ENCODE data around the gene MRFAP1L1.

The MRFAP1L1 gene

DNA sequence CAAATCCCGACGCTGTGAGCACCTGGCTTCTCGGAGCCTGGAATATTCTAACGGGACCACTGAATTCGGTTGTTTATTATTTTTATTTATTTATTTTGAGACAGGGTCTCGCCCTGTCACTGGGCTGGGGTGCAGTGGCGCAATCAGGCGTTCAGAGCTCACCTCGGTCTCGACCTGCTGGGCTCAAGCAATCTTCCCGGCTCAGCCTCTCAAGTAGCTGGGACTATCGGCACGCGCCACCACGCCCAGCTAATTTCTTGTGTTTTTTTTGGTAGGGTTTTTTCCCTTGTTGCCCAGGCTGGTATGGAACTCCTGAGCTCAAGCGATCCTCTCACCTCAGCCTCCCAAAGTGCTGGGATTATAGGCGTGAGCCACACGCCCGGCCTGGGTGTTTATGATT is 37.5 kb downstream of the MRFAP1L1 start:
- no peak overlapping the region for H3K27ac ChIP-seq (replicated peaks)
- DNase-seq (ENCODE audit: low read depth in 1 of 2, low spot score in 1 of 2): no peak
- TF ChIP-seq GABPA (IDR thresholded peaks at IDR 0.05; ENCODE audit: low read depth) (no peak), POLR2AphosphoS5 (IDR thresholded peaks at IDR 0.05; ENCODE audit: low read depth) (no peak), SPI1 (IDR thresholded peaks at IDR 0.05; ENCODE audit: borderline replicate concordance, low read depth) (no peak)
- TF ChIP-seq, protein P1, sequence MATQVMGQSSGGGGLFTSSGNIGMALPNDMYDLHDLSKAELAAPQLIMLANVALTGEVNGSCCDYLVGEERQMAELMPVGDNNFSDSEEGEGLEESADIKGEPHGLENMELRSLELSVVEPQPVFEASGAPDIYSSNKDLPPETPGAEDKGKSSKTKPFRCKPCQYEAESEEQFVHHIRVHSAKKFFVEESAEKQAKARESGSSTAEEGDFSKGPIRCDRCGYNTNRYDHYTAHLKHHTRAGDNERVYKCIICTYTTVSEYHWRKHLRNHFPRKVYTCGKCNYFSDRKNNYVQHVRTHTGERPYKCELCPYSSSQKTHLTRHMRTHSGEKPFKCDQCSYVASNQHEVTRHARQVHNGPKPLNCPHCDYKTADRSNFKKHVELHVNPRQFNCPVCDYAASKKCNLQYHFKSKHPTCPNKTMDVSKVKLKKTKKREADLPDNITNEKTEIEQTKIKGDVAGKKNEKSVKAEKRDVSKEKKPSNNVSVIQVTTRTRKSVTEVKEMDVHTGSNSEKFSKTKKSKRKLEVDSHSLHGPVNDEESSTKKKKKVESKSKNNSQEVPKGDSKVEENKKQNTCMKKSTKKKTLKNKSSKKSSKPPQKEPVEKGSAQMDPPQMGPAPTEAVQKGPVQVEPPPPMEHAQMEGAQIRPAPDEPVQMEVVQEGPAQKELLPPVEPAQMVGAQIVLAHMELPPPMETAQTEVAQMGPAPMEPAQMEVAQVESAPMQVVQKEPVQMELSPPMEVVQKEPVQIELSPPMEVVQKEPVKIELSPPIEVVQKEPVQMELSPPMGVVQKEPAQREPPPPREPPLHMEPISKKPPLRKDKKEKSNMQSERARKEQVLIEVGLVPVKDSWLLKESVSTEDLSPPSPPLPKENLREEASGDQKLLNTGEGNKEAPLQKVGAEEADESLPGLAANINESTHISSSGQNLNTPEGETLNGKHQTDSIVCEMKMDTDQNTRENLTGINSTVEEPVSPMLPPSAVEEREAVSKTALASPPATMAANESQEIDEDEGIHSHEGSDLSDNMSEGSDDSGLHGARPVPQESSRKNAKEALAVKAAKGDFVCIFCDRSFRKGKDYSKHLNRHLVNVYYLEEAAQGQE (IDR thresholded peaks at IDR 0.05; ENCODE audit: insufficient replicate concordance, low read depth): no peak
- TF ChIP-seq, protein P2, sequence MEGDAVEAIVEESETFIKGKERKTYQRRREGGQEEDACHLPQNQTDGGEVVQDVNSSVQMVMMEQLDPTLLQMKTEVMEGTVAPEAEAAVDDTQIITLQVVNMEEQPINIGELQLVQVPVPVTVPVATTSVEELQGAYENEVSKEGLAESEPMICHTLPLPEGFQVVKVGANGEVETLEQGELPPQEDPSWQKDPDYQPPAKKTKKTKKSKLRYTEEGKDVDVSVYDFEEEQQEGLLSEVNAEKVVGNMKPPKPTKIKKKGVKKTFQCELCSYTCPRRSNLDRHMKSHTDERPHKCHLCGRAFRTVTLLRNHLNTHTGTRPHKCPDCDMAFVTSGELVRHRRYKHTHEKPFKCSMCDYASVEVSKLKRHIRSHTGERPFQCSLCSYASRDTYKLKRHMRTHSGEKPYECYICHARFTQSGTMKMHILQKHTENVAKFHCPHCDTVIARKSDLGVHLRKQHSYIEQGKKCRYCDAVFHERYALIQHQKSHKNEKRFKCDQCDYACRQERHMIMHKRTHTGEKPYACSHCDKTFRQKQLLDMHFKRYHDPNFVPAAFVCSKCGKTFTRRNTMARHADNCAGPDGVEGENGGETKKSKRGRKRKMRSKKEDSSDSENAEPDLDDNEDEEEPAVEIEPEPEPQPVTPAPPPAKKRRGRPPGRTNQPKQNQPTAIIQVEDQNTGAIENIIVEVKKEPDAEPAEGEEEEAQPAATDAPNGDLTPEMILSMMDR (IDR thresholded peaks at IDR 0.05; ENCODE audit: insufficient read depth, low read length): no peak
- H3K4me3 ChIP-seq (replicated peaks; ENCODE audit: insufficient read depth, low read length): no peak overlapping the region
- no peaks in the 10 kb centered on the region for H3K27me3 ChIP-seq (ENCODE audit: insufficient read depth, poor library complexity, severe bottlenecking)

DNA sequence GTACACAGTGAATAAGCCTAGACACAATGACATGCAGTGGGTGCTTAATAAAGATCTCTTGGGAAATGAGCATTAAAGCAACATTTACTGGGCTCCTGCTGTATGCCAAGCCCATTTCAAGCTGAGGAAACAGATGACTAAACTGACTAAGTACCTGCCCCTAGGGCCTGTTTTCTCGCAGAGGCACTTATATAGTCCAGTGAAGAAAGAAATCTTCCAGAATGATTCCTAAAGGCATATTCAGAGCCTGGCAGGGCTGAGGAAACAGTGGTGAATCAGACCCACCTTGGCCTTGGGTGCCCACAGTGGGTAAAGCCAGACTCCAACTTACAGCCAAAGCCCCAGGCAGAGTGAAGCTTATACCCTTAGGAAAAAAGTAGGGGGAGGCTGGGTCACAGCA is 38.0 kb downstream of the MRFAP1L1 start:
- TF ChIP-seq, protein P2 (IDR thresholded peaks at IDR 0.05; ENCODE audit: insufficient read depth, low read length): no peak
- TF ChIP-seq SPI1 (IDR thresholded peaks at IDR 0.05; ENCODE audit: borderline replicate concordance, low read depth) (no peak), GABPA (IDR thresholded peaks at IDR 0.05; ENCODE audit: low read depth) (no peak), POLR2AphosphoS5 (IDR thresholded peaks at IDR 0.05; ENCODE audit: low read depth) (no peak)
- TF ChIP-seq, protein P1 (IDR thresholded peaks at IDR 0.05; ENCODE audit: insufficient replicate concordance, low read depth): no peak
- DNase-seq (ENCODE audit: low read depth in 1 of 2, low spot score in 1 of 2): no peak

DNA sequence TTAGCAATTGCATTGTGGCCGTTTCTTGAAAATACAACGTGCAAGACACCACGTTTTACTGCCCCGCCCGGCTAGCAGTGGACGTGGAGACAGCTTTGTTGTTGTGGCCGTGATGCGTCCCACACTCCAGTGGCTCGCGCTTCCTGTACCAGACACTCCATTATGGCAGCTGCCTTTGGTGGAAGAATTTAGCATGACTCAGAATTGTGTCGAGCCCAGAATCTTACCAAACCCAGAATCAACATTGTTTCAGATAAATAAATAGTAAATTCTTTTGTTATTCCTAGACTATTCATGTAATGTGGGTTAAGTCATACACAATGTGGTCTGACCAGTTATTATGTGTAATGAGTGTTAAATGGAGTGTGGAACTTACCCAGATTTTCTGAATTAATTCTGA is 41.3 kb downstream of the MRFAP1L1 start:
- Histone ChIP-seq H3K27ac (replicated peaks) (no peak overlapping the region), H3K4me3 (replicated peaks; ENCODE audit: insufficient read depth, low read length) (no peak overlapping the region), H3K27me3 (ENCODE audit: insufficient read depth, poor library complexity, severe bottlenecking) (no peaks in the 10 kb centered on the region)
- TF ChIP-seq, protein P2 (IDR thresholded peaks at IDR 0.05; ENCODE audit: insufficient read depth, low read length): no peak
- TF ChIP-seq POLR2AphosphoS5 (IDR thresholded peaks at IDR 0.05; ENCODE audit: low read depth) (no peak), GABPA (IDR thresholded peaks at IDR 0.05; ENCODE audit: low read depth) (no peak), SPI1 (IDR thresholded peaks at IDR 0.05; ENCODE audit: borderline replicate concordance, low read depth) (no peak)
- TF ChIP-seq, protein P1 (IDR thresholded peaks at IDR 0.05; ENCODE audit: insufficient replicate concordance, low read depth): no peak
- no peak for DNase-seq (ENCODE audit: low read depth in 1 of 2, low spot score in 1 of 2)

More for the DNA sequence above, 38.0 kb downstream of the MRFAP1L1 start:
- H3K4me3 ChIP-seq (replicated peaks; ENCODE audit: insufficient read depth, low read length): no peak overlapping the region
- H3K27me3 ChIP-seq (ENCODE audit: insufficient read depth, poor library complexity, severe bottlenecking): no peaks in the 10 kb centered on the region
- no peak overlapping the region for H3K27ac ChIP-seq (replicated peaks)
